NCI-H524 (cell line): ENCODE measurements around the gene TMEM176B.

ENCODE experiments used
- DNase-seq, 2 experiments: peaks; one replicate each; lab custom pipeline; 2025; lab: John Stamatoyannopoulos, UW

TMEM176B gene

DNA sequence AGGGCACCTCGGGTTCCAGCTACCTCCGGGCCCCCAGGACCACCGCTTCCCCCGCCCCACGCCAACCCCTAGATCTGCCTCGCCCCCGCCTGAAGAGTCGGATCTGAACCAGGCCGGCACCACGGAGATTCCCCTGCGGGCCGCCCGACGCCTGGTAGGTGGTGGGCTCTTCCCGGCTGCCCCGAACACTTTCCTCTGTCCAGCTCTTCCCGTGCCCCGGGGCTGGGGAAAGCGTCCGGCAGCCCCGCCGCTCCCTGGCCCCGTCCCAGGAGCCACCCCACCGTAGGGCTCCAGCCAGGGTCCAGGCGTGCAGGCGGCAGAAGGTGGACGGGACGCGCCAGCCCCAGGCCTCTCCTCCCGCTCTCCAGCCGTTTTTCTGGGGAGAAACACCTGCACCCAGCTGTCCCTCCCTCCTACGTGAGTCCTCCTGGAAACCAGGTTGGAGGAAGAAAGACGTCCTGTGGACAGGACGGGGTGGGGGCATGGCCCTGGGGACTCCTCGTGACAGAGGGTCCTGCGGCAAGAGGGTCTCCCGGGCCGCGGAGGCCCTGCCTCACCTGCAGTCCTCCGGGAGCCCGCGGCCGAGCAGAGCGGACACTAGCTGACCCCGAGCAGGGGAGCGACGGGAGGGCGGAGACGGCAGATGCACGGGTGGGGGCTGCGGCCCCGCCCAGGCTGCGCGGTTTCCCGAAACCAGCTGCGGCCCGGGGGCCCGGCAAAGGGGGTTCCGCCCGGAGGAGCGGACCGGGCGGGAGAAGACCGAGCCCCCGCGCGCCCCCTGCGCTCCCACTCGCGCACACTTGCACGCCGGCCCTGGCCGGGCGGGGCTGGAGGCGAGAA, at the start of gene TMEM176B:
Gene TMEM176B, minus strand, starts transcription at position 624 of the 840 bp plus-strand sequence. CDS start 3,795 bp downstream, outside the sequence.
- DNase-seq: peak in 1 of 2 experiments; percentile 20

DNA sequence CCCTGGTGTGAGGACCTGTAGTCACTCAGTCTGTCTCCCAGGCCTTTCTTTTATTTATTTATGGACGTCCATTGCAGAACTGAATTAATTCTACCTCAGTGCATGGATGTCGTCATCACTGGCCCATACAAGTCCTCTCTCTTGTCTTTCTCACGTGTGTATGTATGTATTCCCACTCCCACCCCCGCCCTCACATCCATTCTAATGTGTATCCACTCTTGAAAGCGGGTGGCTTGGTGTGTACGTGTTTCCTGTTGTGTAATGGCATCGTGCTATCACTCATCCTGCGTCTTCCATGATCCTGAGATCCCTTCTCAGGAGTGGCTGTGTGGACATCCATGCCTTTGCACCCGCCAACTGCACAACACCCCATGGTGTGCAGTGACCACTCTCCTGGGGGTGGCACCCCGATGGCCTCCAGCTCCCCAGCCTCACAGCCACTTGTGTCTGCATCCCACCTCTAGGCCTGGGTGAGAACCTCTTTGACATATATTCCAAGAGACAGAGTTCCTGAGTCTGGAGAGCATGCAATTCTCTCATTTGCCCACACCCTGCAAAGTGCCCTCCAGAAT, 49.1 kb upstream of the TMEM176B start:
- no peak for DNase-seq

DNA sequence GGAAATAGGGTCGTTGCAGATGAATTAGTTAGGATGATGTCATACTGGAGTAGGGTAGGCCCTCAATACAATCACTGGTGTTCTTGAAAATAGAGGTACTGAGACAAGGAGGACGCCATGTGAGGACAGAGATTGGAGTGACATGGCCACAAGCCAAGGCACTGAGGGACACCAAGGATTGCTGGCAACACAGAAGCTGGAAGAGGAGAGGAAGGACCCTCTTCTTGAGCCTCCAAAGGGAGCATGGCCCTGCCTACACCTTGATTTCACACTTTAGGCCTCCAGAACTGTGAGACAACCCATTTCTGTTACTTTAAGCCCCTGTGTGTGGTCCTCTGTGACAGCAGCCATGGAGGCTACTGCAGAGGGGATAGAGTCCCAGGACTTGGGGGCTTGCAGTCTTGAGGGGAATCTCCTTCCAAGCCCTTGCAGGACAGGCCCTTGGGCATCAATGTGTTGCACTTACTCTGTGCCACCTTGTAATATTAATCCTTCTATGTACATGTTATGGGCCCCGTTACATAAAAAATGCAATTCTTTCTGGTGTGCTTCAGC, 48.5 kb upstream of the TMEM176B start:
- no peak for DNase-seq

DNA sequence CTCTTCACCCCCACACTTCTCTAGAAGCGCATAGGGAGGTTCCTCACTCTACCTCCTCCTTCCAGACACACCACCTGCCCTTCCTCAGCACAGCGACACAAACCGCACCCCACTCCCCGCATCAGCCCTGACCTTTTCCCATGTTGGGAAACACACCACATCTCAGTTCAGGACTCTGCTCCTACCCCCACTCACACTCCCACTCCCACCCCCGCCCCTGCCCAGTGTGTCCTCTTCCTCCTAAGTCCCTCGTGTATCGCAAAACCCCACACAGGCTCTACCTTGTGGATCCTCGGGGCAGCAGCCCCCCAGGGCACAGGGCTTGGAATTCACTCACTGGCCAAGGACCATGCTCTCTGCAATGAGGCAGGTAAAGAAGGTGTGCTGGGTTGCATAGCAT, 47.9 kb upstream of the TMEM176B start:
- DNase-seq: no peak

DNA sequence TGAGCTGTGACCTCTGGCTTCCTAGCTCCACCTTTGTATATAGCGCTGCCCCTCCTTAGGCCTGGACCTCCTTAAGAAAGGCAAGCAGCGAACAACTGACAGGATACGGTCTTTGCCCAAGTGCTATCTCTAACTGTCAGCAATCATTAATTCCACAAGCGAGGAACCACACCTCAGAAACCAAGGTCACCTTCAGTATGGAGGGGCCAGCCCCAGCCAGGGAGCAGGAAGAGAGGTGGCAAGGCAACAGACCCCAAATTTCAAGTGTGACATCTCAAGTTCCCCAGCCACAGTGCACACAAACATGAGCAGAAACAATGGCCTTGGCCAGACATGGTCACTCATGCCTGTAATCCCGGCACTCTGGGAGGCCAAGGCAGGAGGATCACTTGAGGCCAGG, 47.4 kb upstream of the TMEM176B start:
- DNase-seq: no peak

DNA sequence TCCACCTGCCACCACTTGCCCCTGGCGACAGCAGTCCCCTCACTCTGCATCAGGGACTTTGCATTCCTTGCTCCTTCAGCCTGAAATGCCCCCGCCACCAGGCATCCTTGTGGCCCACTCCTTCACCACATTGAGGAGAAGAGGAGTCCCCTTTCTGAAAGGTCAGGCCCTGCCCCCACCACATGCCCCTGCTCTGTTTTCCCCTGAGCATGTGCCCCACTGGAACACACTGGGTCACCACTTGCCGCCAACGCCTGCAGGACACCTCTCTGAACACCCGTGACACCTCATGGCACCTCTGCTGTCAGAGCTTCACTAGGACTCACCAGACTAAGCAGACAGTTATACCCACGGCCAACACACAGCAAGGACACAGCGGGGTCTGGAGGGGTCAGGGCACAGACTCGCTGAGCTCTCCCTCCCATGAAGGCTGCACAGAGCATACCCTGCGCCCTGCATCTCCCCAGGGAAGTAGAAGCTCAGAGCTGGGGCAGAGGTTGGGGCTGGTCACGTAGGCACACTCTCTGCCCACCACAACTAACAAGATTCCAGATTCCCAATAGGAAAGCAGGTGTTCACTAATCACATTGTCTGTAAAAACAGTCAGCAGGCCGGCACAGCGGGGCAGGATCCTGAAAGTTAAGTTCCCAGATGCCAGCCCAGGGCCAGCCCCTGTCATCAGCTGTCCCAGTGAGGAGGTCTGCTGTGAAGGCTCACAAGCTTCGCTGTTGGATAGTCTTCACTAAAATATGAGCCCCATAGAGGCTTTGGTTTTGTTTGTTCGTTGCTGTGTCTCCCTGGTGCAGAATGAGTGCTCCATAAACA, 46.3 kb upstream of the TMEM176B start:
- peak in 1 of 2 experiments; percentile 45 for DNase-seq

DNA sequence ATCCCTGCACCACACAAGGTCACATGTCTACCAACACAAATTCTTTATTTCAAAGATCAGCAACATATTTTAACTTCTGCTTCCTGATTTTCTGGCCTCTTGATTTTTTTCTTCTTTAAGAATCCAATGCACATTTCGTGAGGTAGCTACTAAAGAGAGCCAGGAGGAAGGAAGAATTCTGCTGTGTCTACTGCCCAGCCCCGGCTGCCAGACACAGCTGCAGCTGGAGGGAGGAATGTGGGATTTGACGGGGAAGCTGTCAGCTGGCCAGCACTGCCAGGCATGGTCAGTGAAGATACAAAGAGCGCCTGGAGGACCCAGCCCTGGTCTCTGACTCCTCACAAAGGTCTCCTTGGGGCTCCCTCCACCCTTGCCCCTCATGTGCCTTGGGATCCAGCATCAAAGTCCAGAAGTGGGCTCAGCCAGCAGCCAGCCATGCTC, 45.3 kb upstream of the TMEM176B start:
- no peak for DNase-seq

DNA sequence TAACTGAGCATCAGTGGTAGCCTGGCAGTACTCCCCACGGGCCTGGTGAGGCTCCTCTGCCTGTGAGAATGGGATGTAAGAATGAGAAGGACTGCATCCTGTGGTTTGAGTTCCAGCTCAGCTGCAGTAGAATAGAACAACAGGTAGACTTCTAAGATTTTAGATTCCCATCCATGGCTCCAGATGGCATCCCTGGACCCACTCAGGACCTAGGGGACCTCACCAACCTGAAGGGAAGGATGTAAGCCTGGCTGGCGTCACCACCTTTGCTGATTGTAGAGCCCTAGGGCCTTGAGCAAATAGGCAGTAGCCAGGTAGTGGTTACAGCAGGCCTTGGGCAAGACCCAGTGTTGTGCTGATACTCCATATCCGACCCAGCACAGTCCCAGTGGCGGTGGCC, 42.6 kb upstream of the TMEM176B start:
- DNase-seq: no peak

DNA sequence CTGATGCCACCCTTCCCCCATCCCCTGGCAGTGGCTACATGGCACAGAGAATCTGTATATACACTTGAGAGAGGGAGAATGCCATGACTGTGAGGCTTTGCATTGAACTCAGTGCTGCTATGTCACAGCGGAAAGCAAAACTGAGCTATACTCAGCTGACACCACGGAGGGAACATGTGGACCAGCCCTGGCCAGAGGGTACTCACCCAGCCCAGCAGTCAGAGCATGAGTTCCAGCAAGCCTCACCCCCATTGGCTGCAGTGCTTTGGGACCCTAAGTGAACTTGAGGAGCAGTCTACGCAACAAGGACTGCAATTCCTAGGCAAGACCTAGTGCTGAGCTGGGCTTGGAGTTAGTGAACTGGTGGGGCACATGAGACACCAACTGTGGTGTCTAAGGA, 41.9 kb upstream of the TMEM176B start:
- no peak for DNase-seq

DNA sequence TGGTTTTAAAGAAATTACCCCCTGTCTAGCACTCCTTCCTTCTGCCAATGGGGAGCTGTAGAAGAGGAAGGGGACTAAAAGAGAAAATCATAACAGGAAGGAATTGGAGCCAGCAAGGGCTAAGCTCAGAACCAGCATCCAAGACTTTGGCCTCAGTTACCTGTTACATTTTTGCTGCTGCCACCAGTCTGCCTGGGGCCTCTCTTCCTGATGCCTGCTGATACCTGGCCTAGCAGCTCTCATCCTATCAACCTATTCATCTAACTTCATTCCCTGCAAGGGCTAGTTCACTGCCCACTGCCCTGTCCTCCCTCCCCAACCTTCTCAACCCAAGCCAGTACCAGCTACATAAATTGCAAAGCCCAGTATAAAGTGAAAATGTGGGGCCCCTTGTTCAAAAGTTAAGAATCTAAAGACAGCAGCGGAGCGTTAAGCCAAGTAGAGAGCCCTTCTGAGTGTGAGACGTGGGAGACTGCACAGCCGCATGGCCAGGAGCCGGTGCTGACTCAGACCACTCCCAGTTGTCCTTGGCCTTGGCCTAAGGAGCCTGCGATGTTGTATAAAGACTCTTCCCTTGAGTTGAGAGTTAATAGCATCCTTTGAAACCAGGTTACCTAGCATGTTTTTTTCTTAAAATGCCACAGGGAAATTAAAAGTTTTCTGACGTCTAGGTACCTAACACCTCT, 38.9 kb upstream of the TMEM176B start:
- no peak for DNase-seq

DNA sequence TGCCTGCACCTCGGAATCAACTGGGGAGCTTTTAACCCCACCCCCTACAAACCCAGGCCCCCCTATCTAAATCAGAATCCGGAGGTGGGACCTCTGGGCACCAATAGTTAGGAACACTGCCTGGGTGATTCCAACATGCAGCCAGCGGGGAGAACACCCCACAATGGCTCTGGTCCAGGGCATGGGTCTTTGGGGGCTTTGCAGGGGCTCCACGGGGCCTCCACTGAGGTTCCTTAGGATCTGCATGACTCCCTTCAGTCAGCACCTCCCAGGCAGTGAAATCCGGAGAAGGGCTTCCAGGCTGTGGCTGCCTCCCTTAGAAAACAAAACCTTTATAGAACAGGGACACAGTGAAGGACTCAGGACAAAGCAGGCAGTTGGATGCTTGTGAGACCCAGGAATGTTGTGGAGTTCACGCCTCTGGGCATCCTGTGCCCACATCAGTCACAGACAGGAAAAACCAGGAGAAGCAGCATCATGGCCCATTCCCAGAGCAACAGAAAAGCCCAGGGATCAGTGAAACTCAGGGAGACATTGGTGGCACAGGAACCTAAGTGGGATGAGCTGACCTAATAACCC, 35.6 kb upstream of the TMEM176B start:
- no peak for DNase-seq

DNA sequence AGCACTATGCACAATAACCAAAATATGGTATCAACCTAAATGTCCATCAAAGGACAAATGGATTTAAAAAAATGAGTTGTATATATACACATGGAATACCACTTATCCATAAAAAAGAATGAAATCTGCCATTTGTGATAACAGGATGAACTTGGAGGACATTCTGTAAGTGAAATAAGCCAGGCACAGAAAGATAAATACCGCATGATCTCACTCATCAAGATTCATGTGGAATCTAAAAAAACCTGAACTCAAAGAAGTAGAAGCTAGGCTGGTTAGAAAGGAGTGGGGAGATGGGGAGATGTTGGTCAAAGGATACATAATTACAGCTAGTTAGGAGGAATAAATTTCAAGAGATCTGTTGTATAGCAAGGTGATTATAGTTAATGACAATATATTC, 34.9 kb upstream of the TMEM176B start:
- DNase-seq: no peak

DNA sequence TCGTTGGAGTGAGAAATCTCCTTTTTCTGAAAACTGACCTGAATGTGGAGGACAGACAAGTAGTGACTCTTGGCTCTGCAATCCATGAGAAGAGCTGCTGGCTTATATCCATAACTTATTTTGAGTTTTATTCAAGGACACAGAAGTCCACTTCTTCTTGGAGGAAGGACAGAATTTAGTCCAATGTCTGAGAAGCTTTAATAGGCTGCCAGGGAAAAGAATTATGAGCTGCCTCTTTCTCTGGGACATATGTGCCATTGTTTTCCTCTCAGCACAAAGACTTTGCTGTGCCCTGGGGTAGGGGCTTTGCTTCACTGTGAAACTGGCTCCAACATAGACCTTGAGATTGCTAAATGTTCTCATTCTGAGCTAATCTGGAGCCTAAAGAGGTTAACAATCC, 31.7 kb upstream of the TMEM176B start:
- no peak for DNase-seq

DNA sequence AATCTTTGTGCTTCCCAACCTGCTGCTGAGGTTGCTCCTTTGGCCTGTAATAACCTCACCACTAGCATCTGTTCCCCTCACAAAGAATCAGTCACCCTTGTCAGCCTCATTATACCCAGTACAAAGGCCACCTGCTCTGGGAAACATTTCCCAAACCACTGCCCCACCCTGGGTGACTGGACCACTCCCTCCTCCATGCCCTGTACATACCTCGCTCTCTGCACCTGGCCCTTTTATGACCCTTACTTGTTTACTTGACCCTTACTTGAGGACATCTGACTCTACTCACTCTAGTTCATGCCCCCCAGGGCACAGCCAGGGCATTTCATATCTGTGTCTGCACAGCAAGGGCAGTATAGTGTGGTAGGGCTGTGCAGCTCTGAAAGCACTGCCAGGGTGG, 30.8 kb upstream of the TMEM176B start:
- DNase-seq: no peak

DNA sequence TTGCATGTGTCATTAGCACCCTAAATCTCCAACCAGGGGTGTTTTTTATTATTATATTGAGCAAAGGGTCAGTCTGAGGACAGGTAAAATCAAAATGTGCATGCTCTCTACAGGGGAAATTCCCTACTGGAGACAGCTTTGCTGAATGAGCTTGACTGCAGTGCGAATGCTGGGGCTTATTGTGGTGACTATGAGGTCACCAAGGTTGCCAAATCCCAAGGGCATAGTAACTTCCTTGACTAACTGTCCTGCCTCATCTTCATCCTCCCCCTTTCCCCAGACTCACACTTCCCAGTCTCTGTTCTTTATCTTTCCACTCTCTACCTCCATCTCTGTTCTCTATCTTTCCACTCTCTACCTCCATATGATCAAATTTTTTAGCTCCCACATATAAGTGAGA, 29.3 kb upstream of the TMEM176B start:
- DNase-seq: no peak

DNA sequence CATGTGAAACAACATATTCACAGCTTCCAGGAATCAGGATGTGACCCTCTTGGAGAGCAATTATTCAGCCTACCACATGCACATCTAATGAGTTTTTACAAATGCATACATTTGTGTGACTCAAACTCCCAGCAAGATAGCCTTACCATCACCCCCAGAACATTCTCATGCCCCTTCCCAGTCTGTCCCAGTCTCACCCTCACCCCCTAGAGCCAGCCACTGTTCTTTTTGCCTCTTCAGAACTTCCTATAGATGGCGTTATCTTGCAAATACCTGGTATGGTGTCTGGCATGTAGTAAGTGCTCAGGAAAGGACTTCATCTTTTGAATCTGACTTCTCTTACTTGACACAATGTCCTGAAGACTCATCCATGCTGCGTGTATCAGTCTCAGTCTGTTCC, 28.2 kb upstream of the TMEM176B start:
- DNase-seq: peak in 1 of 2 experiments; percentile 18

DNA sequence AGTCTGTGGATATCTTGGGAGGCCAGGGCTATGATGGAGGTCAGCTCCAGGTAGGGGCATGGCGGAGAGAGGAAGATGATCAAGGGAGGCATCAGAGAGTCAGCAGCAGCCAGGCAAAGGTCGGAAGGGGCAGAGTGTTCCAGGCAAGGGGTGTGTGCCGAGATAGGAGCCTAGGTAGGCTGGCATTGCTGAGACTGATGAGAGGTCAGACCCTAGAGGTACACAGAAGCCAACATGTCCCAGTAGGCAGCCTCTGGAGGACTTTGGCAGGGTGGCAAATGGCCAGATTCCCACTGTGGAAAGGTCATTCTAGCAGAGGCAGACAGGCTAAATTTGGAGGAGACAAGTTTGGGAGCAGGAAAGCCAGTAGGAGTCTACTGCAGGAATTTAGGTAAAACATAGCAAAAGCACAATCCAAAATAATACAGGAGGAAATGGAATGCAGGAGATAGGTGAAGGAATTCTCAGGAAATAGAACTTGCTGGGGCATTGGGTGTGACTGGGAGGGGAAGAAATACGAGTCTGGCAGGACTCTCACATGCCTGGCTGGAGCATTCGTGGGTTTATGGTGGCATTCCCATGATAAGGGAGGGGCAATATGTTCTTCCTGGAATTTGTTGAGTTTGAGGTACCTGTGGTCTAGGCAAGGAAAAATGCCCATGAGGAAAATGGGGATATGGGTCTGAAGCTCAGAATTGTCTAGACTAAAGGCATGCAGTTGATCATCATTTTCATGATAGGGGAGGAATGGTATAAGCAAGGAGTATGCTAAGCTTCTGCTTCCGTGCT, 26.1 kb upstream of the TMEM176B start:
- no peak for DNase-seq

DNA sequence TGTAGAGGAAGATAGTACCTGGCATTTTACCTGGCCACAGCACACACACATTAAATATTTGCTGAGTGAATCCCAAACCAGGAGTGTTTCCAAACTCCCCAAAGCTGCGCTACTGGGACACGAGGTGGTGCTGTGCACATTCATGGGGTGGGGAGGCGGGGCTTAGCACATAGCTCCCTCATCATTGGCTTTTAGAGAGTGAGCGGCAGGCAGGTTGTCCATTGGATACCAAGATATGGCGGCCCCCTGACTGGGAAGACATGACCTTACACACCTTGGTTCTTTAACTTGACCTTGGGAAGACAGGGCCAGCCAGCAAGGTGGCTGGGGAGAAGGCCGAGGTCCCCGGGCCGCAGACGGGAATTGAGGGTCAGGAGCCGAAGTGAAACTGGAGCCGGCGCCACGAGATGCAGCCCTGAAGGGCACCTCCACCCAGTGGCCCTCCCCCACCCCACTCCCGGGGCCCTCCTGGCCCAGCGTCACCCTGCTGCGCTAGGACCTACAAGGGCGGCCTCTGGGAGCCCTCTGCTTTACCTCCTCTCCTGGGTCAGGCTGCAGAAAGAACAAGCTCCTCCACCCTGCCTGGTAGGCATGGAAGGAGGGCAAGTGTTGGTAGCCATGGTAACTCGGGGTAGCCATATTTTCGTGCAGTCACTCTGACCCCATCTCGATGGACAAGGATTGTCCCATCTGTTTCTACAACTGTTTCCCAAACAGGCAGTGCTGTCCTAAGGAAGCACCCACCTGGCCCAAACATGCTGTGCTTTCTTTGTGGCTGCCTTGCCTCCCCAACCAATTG, 24.4 kb upstream of the TMEM176B start:
- no peak for DNase-seq

DNA sequence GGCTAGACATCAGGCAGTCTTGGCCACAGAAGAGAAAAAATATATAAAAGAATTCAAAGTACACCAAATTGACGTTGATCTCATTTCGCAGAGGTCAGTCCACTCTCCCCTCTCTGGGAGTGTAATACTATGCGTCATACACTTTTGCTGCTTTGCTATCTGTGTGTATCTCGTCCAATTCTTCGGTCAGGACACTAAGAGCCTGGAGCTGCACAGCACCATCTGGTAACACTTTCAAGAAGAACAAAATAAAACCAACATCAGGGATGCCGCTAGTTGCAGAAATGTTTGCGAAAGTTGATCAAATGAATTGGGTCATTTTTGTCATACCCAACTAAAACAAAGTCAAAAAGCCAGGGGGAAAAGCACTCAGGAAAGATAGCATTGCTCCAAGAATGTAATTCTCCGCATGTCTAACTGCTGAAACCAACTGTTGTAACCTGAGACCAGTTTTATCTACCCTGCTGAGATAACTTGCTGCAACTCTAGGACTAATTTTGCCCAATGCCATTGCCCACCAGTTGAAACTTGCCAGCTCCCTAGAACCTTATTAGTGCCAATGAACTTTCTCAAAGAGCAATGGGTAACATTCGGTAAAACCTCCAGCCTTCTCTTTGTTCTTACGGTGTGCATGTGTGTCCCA, 23.4 kb upstream of the TMEM176B start:
- DNase-seq: no peak
